A673 (cell line): Measurements from ENCODE around the gene MBIP. TPM values are rescaled to one million over a fixed set of nuclear protein-coding genes. Genes with fewer than 3 reads are reported as not detected.

Experiments used
- BruUV-seq: library from RNA; stranded (reverse); fragments of 400-500 nt; replicated peaks from 2 replicates; lab custom pipeline; 2021; lab: Mats Ljungman, UMichigan
- CTCF ChIA-PET: fragments of 300-600 bp; sonication (Branson Sonifier 250); formaldehyde crosslinking; loops from one replicate; lab custom pipeline; 2022; ENCODE audit warnings: antibody characterized with exemption; lab: Charles Lee
- POLR2A ChIA-PET: fragments of 300-600 bp; sonication (Branson Sonifier 250); formaldehyde crosslinking; loops from one replicate; lab custom pipeline; 2022; ENCODE audit warnings: antibody characterized with exemption; ENCODE audit not compliant: low non-redundant PET; lab: Charles Lee
- DNase-seq: peaks from one replicate; pipeline ENCODE4 v3.0.0-alpha.2; 2015; ENCODE audit warnings: low spot score
- H3K27ac ChIP-seq: fragments of 200-600 bp; sonication (generic); 2 replicates; pipeline ENCODE4 v1.5.1; 2016; ENCODE audit warnings: mixed run types, low read depth, mild to moderate bottlenecking, mixed read lengths, antibody characterized with exemption, low read length; ENCODE audit not compliant: poor library complexity, severe bottlenecking
- H3K27me3 ChIP-seq: fragments of 200-600 bp; sonication (generic); replicated peaks from 2 replicates; pipeline ENCODE4 v1.6.1; 2017; ENCODE audit warnings: mixed run types, low read depth, mild to moderate bottlenecking, mixed read lengths, antibody characterized with exemption, low read length; ENCODE audit not compliant: insufficient read depth, poor library complexity
- H3K36me3 ChIP-seq: fragments of 200-600 bp; sonication (generic); 2 replicates; pipeline ENCODE4 v1.6.1; 2016; ENCODE audit warnings: mixed run types, mild to moderate bottlenecking, mixed read lengths, antibody characterized with exemption, low read length; ENCODE audit not compliant: insufficient read depth, poor library complexity, severe bottlenecking
- H3K4me1 ChIP-seq: fragments of 200-600 bp; sonication (generic); 2 replicates; pipeline ENCODE4 v1.6.1; 2017; ENCODE audit warnings: mixed run types, mild to moderate bottlenecking, mixed read lengths, antibody characterized with exemption, low read length; ENCODE audit not compliant: insufficient read depth, poor library complexity, severe bottlenecking
- H3K4me3 ChIP-seq: fragments of 200-600 bp; sonication (generic); 2 replicates; pipeline ENCODE4 v1.5.1; 2016; ENCODE audit warnings: low read depth, mixed run types, mild to moderate bottlenecking, mixed read lengths, low read length; ENCODE audit not compliant: poor library complexity, severe bottlenecking
- H3K9me3 ChIP-seq: fragments of 200-600 bp; sonication (generic); 2 replicates; pipeline ENCODE4 v1.6.1; 2016; ENCODE audit warnings: mixed run types, low read depth, mild to moderate bottlenecking, mixed read lengths, antibody characterized with exemption, low read length; ENCODE audit not compliant: poor library complexity, severe bottlenecking
- CTCF ChIP-seq: fragments of 300-800, 200-600 bp; sonication (generic); conservative IDR thresholded peaks from 2 replicates; pipeline ENCODE4 v1.5.1; 2017; ENCODE audit warnings: low read depth, mild to moderate bottlenecking, antibody characterized with exemption, low read length, moderate library complexity, mixed read lengths
- EZH2 ChIP-seq: fragments of 200-600 bp; sonication (generic); IDR thresholded peaks from 2 replicates; pipeline ENCODE4 v1.6.1; 2017; ENCODE audit warnings: borderline replicate concordance, low read depth, mild to moderate bottlenecking, mixed read lengths, antibody characterized with exemption, low read length; ENCODE audit not compliant: poor library complexity, severe bottlenecking
- intact Hi-C: fragments of 100-400 bp; cut with micrococcal nuclease; formaldehyde crosslinking; loops from one replicate; pipeline ENCODE4 v1.10.0; 2022; ENCODE audit not compliant: unreplicated experiment
- total RNA-seq: library from RNA; stranded (reverse); gene quantifications from 2 replicates; pipeline ENCODE4 v1.2.3, GENCODE V29; 2021

MBIP gene
- total RNA-seq, 1 experiment from 2014 or later: 23.2 TPM

GRCh38 chr14:36254020-36254624, 66.3 kb downstream of the MBIP start:
- no peak overlapping the region for H3K27ac ChIP-seq
- no peaks in the 10 kb centered on the region for H3K4me1 ChIP-seq
- H3K27me3 ChIP-seq: peaks cover 26% of the 10 kb centered on the region
- no peaks in the 10 kb centered on the region for H3K36me3 ChIP-seq
- ChIA-PET CTCF (no interaction called here), POLR2A (no interaction called here)
- intact Hi-C loops: no loop called here
- BruUV-seq: no TSS peak
- no peak overlapping the region for H3K4me3 ChIP-seq
- no peaks in the 10 kb centered on the region for H3K9me3 ChIP-seq
- no peak for DNase-seq
- TF ChIP-seq CTCF (no peak), EZH2 (no peak)

Other genes with a start within 250 kb of the MBIP start
- gene PTCSC3, start 143.9 kb downstream of the MBIP start, total RNA-seq: not detected in 2 replicates
- gene NKX2-1, start 199.6 kb upstream of the MBIP start, total RNA-seq: not detected in 2 replicates